ENCODE measurements around the gene ACSM3.

GRCh38 chr16:20812510-20812909, 48.7 kb downstream of the ACSM3 start:
- TF ChIP-seq CTCF (IDR thresholded peaks at IDR 0.05), result no peak
- no peak for TF ChIP-seq POLR2A (IDR thresholded peaks at IDR 0.05)

All from lower leg skin (tissue), 3 donors.